ENCODE results near the gene C21orf91. TPM values are rescaled to one million over a fixed set of nuclear protein-coding genes. Genes with fewer than 3 reads are reported as not detected.

The C21orf91 gene
- total RNA-seq, 2 experiments from 2014 or later = 20.8 to 22.9 TPM

- no peak overlapping the region for H3K27ac Mint-ChIP-seq
- ChIA-PET POLR2A (no interaction called here), CTCF (no interaction called here)
- peaks cover 4% of the 10 kb centered on the region for H3K9me3 Mint-ChIP-seq (ENCODE audit: low read depth)
- H3K4me1 Mint-ChIP-seq = peaks cover 14% of the 10 kb centered on the region
- H3K4me3 Mint-ChIP-seq = no peak overlapping the region
- H3K36me3 Mint-ChIP-seq (ENCODE audit: low read depth) = no peaks in the 10 kb centered on the region
- intact Hi-C loops (cut with DNase I, micrococcal nuclease) = loop anchor here in 1 of 2 experiments (10.0 kb wide), 1 partner anchor 139 kb away; no protein-coding TSS in a partner anchor
- ATAC-seq (no peak), DNase-seq (no peak)
- no peaks in the 10 kb centered on the region for H3K27me3 Mint-ChIP-seq
Measured at GRCh38 chr21:17823846-17824245, 4.7 kb upstream of the C21orf91 start.

- Mint-ChIP-seq H3K27ac (peak overlapping the region; percentile 98), H3K9me3 (ENCODE audit: low read depth) (peaks cover 4% of the 10 kb centered on the region), H3K4me3 (peak overlapping the region; percentile 91), H3K36me3 (ENCODE audit: low read depth) (peaks cover 9% of the 10 kb centered on the region), H3K4me1 (peaks cover 23% of the 10 kb centered on the region), H3K27me3 (no peaks in the 10 kb centered on the region)
- POLR2A ChIA-PET = no interaction called here
- DNase-seq = no peak
- CTCF ChIA-PET = interaction anchor here (1.5 kb wide), 1 partner anchor 9 kb away, joined by 5 read pairs; no protein-coding TSS in a partner anchor
- ATAC-seq = no peak
- intact Hi-C loops (cut with DNase I, micrococcal nuclease) = loop anchor here in 1 of 2 experiments (10.0 kb wide), 1 partner anchor 136 kb away; no protein-coding TSS in a partner anchor
Measured at GRCh38 chr21:17821121-17821520, 2.0 kb upstream of the C21orf91 start.

GRCh38 chr21:17819877-17820229 is 697 bp upstream of the C21orf91 start:
- peak overlapping the region; percentile 98 for H3K27ac Mint-ChIP-seq
- H3K9me3 Mint-ChIP-seq (ENCODE audit: low read depth) = no peaks in the 10 kb centered on the region
- POLR2A ChIA-PET = interaction anchor here (0.9 to 1.0 kb wide), 2 partner anchors 28 to 38 kb away, joined by 3 to 5 read pairs; no protein-coding TSS in a partner anchor
- H3K36me3 Mint-ChIP-seq (ENCODE audit: low read depth) = peaks cover 13% of the 10 kb centered on the region
- CTCF ChIA-PET = interaction anchor here (0.6 to 2.2 kb wide), 4 partner anchors 9 to 310 kb away, joined by 3 to 9 read pairs (median 3); no protein-coding TSS in a partner anchor
- intact Hi-C loops (cut with DNase I, micrococcal nuclease) = loop anchor here (1.0 to 10.0 kb wide), 7 partner anchors 25 to 308 kb away; partner anchors contain the start of gene BTG3 (in 1 of the 2)
- peak; percentile 64 for ATAC-seq
- peak overlapping the region; percentile 91 for H3K4me3 Mint-ChIP-seq
- peaks cover 33% of the 10 kb centered on the region for H3K4me1 Mint-ChIP-seq
- DNase-seq = no peak
- H3K27me3 Mint-ChIP-seq = no peaks in the 10 kb centered on the region

GRCh38 chr21:17818186-17819113 is 706 bp downstream of the C21orf91 start:
- Mint-ChIP-seq H3K27me3 (no peaks in the 10 kb centered on the region), H3K9me3 (ENCODE audit: low read depth) (no peaks in the 10 kb centered on the region), H3K4me3 (peak overlapping the region; percentile 91), H3K4me1 (peaks cover 47% of the 10 kb centered on the region), H3K36me3 (ENCODE audit: low read depth) (peaks cover 25% of the 10 kb centered on the region), H3K27ac (peak overlapping the region; percentile 92)
- POLR2A ChIA-PET = interaction anchor here (0.9 to 1.2 kb wide), 3 partner anchors 35 to 207 kb away, joined by 3 to 4 read pairs (median 4); no protein-coding TSS in a partner anchor
- CTCF ChIA-PET = interaction anchor here (0.6 to 2.2 kb wide), 6 partner anchors 8 to 276 kb away, joined by 3 to 9 read pairs (median 4); no protein-coding TSS in a partner anchor
- intact Hi-C loops (cut with DNase I, micrococcal nuclease) = loop anchor here (1.0 to 5.0 kb wide), 6 partner anchors 24 to 306 kb away; partner anchors contain the start of gene BTG3 (in 1 of the 2)
- DNase-seq (peak; percentile 68), ATAC-seq (peak; percentile 13)

- intact Hi-C loops (cut with DNase I, micrococcal nuclease) = no loop called here
- Mint-ChIP-seq H3K4me3 (no peak overlapping the region), H3K36me3 (ENCODE audit: low read depth) (peaks cover 68% of the 10 kb centered on the region), H3K4me1 (peaks cover 51% of the 10 kb centered on the region), H3K9me3 (ENCODE audit: low read depth) (peaks cover 11% of the 10 kb centered on the region), H3K27ac (peak overlapping the region; percentile 43), H3K27me3 (no peaks in the 10 kb centered on the region)
- CTCF ChIA-PET = interaction anchor here (1.1 to 1.2 kb wide), 2 partner anchors 9 to 11 kb away, joined by 4 read pairs; no protein-coding TSS in a partner anchor
- POLR2A ChIA-PET = no interaction called here
- DNase-seq = no peak
- no peak for ATAC-seq
Measured at GRCh38 chr21:17813353-17813752, 5.8 kb downstream of the C21orf91 start.

GRCh38 chr21:17805966-17806365 is 13.2 kb downstream of the C21orf91 start:
- no peaks in the 10 kb centered on the region for H3K27me3 Mint-ChIP-seq
- peaks cover 68% of the 10 kb centered on the region for H3K36me3 Mint-ChIP-seq (ENCODE audit: low read depth)
- intact Hi-C loops (cut with DNase I, micrococcal nuclease) = no loop called here
- H3K4me3 Mint-ChIP-seq = no peak overlapping the region
- ATAC-seq = no peak
- ChIA-PET POLR2A (no interaction called here), CTCF (interaction anchor here (1.0 to 1.6 kb wide), 2 partner anchors 10 to 116 kb away, joined by 3 to 7 read pairs; no protein-coding TSS in a partner anchor)
- H3K9me3 Mint-ChIP-seq (ENCODE audit: low read depth) = peaks cover 22% of the 10 kb centered on the region
- no peak for DNase-seq
- peaks cover 35% of the 10 kb centered on the region for H3K4me1 Mint-ChIP-seq
- H3K27ac Mint-ChIP-seq = peak overlapping the region; percentile 34

GRCh38 chr21:17803536-17803935 is 15.6 kb downstream of the C21orf91 start:
- Mint-ChIP-seq H3K9me3 (ENCODE audit: low read depth) (peaks cover 14% of the 10 kb centered on the region), H3K27me3 (no peaks in the 10 kb centered on the region), H3K36me3 (ENCODE audit: low read depth) (peaks cover 53% of the 10 kb centered on the region), H3K4me3 (no peak overlapping the region), H3K27ac (no peak overlapping the region), H3K4me1 (peaks cover 44% of the 10 kb centered on the region)
- DNase-seq (no peak), ATAC-seq (no peak)
- intact Hi-C loops (cut with DNase I, micrococcal nuclease) = no loop called here
- ChIA-PET CTCF (no interaction called here), POLR2A (no interaction called here)

- peak; percentile 64 for ATAC-seq
- intact Hi-C loops (cut with DNase I, micrococcal nuclease) = no loop called here
- Mint-ChIP-seq H3K9me3 (ENCODE audit: low read depth) (peaks cover 7% of the 10 kb centered on the region), H3K4me3 (no peak overlapping the region), H3K36me3 (ENCODE audit: low read depth) (peaks cover 44% of the 10 kb centered on the region), H3K27me3 (no peaks in the 10 kb centered on the region), H3K4me1 (peaks cover 48% of the 10 kb centered on the region), H3K27ac (peak overlapping the region; percentile 2)
- CTCF ChIA-PET = interaction anchor here (1.4 kb wide), 1 partner anchor 11 kb away, joined by 4 read pairs; no protein-coding TSS in a partner anchor
- no peak for DNase-seq
- POLR2A ChIA-PET = no interaction called here
Measured at GRCh38 chr21:17802572-17802971, 16.6 kb downstream of the C21orf91 start.

GRCh38 chr21:17799414-17800164 is 19.6 kb downstream of the C21orf91 start:
- H3K27ac Mint-ChIP-seq = peak overlapping the region; percentile 2
- no peaks in the 10 kb centered on the region for H3K9me3 Mint-ChIP-seq (ENCODE audit: low read depth)
- no peaks in the 10 kb centered on the region for H3K27me3 Mint-ChIP-seq
- ATAC-seq (no peak), DNase-seq (no peak)
- H3K4me1 Mint-ChIP-seq = peaks cover 60% of the 10 kb centered on the region
- intact Hi-C loops (cut with DNase I, micrococcal nuclease) = no loop called here
- H3K36me3 Mint-ChIP-seq (ENCODE audit: low read depth) = peaks cover 48% of the 10 kb centered on the region
- CTCF ChIA-PET = interaction anchor here (0.8 to 1.8 kb wide), 5 partner anchors 10 to 123 kb away, joined by 3 to 4 read pairs (median 3); no protein-coding TSS in a partner anchor
- no peak overlapping the region for H3K4me3 Mint-ChIP-seq
- POLR2A ChIA-PET = no interaction called here

- Mint-ChIP-seq H3K4me1 (peaks cover 58% of the 10 kb centered on the region), H3K9me3 (ENCODE audit: low read depth) (no peaks in the 10 kb centered on the region), H3K36me3 (ENCODE audit: low read depth) (peaks cover 43% of the 10 kb centered on the region), H3K27me3 (no peaks in the 10 kb centered on the region), H3K4me3 (no peak overlapping the region), H3K27ac (no peak overlapping the region)
- POLR2A ChIA-PET = interaction anchor here (0.7 kb wide), 1 partner anchor 18 kb away, joined by 3 read pairs; no protein-coding TSS in a partner anchor
- intact Hi-C loops (cut with DNase I, micrococcal nuclease) = no loop called here
- CTCF ChIA-PET = interaction anchor here (1.2 to 1.8 kb wide), 8 partner anchors 10 to 124 kb away, joined by 3 to 6 read pairs (median 4); no protein-coding TSS in a partner anchor
- no peak for DNase-seq
- ATAC-seq = no peak
Measured at GRCh38 chr21:17798796-17799195, 20.4 kb downstream of the C21orf91 start.

GRCh38 chr21:17797967-17798366 is 21.2 kb downstream of the C21orf91 start:
- H3K27ac Mint-ChIP-seq = no peak overlapping the region
- DNase-seq (no peak), ATAC-seq (no peak)
- no peaks in the 10 kb centered on the region for H3K27me3 Mint-ChIP-seq
- ChIA-PET CTCF (interaction anchor here (0.7 to 1.5 kb wide), 8 partner anchors 12 to 131 kb away, joined by 3 to 6 read pairs (median 3); no protein-coding TSS in a partner anchor), POLR2A (interaction anchor here (0.7 kb wide), 1 partner anchor 19 kb away, joined by 3 read pairs; no protein-coding TSS in a partner anchor)
- no peaks in the 10 kb centered on the region for H3K9me3 Mint-ChIP-seq (ENCODE audit: low read depth)
- H3K4me3 Mint-ChIP-seq = no peak overlapping the region
- intact Hi-C loops (cut with DNase I, micrococcal nuclease) = no loop called here
- H3K4me1 Mint-ChIP-seq = peaks cover 62% of the 10 kb centered on the region
- peaks cover 47% of the 10 kb centered on the region for H3K36me3 Mint-ChIP-seq (ENCODE audit: low read depth)

All from activated CD4-positive, alpha-beta T cell treated with anti-CD3 and anti-CD28 coated beads for 36 hours (primary cell).